HG02870 (cell line): ENCODE results near the gene LAS1L.
"Not testable (repeated sequence)": the region's sequence is repeated elsewhere in the genome, so short reads cannot be mapped to it uniquely, and the experiment has no call there.

Experiments
- ATAC-seq: cut with Tn5 transposase; IDR thresholded peaks from one replicate; pipeline ENCODE4 v1.9.1; 2021; ENCODE audit warnings: mild to moderate bottlenecking, moderate library complexity; ENCODE audit not compliant: unreplicated experiment

Gene LAS1L

GRCh38 chrX:65518980-65519379, 15.6 kb downstream of the LAS1L start:
- ATAC-seq: not testable (repeated sequence)

GRCh38 chrX:65517923-65518322, 16.7 kb downstream of the LAS1L start:
- ATAC-seq: no peak

GRCh38 chrX:65516756-65517155, 17.8 kb downstream of the LAS1L start:
- no peak for ATAC-seq

- no peak for ATAC-seq
These were observed 21.0 kb downstream of the LAS1L start for GRCh38 chrX:65513610-65514009.

GRCh38 chrX:65509400-65509799, 25.2 kb downstream of the LAS1L start:
- ATAC-seq: no peak

GRCh38 chrX:65508851-65509250, 25.7 kb downstream of the LAS1L start:
- no peak for ATAC-seq

- no peak for ATAC-seq
These were observed 32.0 kb downstream of the LAS1L start for GRCh38 chrX:65502618-65503017.

GRCh38 chrX:65493431-65493830, 41.2 kb downstream of the LAS1L start:
- no peak for ATAC-seq

- ATAC-seq: no peak
These were observed 43.0 kb downstream of the LAS1L start for GRCh38 chrX:65491620-65492019.

- ATAC-seq: no peak
These were observed 46.1 kb downstream of the LAS1L start for GRCh38 chrX:65488495-65488894.

GRCh38 chrX:65480960-65481359, 53.6 kb downstream of the LAS1L start:
- no peak for ATAC-seq

GRCh38 chrX:65479102-65479501, 55.5 kb downstream of the LAS1L start:
- ATAC-seq: not testable (repeated sequence)

- no peak for ATAC-seq
These were observed 58.0 kb downstream of the LAS1L start for GRCh38 chrX:65476564-65476963.

GRCh38 chrX:65463550-65463949, 71.0 kb downstream of the LAS1L start:
- no peak for ATAC-seq
